ENCODE measurements around the gene TRMT5. TPM values are rescaled to one million over a fixed set of nuclear protein-coding genes. Genes with fewer than 3 reads are reported as not detected.

Gene TRMT5
- total and polyA plus RNA-seq, 10 of the 15 experiments (the other 5 are each of a cell fraction or from before 2014, with no cell fraction given), result 6.6 to 13.1 (median 9.4) TPM

GRCh38 chr14:60980811-60981632 lies at the start of gene TRMT5, which contains the start of gene SLC38A6 (continued):
- TF ChIP-seq NRF1 (conservative IDR thresholded peaks at IDR 0.05; ENCODE audit: low read depth, low read length) (no peak), STAT3 (IDR thresholded peaks at IDR 0.05; ENCODE audit: low read depth, low read length) (no peak), FOS (IDR thresholded peaks at IDR 0.05; ENCODE audit: borderline replicate concordance, extremely low read depth, insufficient read length) (no peak), NFXL1 (IDR thresholded peaks at IDR 0.05; ENCODE audit: borderline replicate concordance) (no peak), EED (IDR thresholded peaks at IDR 0.05; ENCODE audit: low read depth) (0 out of 2 replicates have a peak, but pooled peaks have one; percentile 18), HDGF (IDR thresholded peaks at IDR 0.05) (peak; percentile 52; the same call in 1 of the 2 replicates), RELA (IDR thresholded peaks at IDR 0.05; ENCODE audit: borderline replicate concordance, partially characterized antibody) (peak; percentile 54), KDM1A (IDR thresholded peaks at IDR 0.05; ENCODE audit: borderline replicate concordance) (no peak), ZBTB4 (CRISPR knock-in tag; IDR thresholded peaks at IDR 0.05) (no peak), USF2 (IDR thresholded peaks at IDR 0.05; ENCODE audit: borderline replicate concordance, low read depth, low read length) (no peak), GATAD2B (conservative IDR thresholded peaks at IDR 0.05; ENCODE audit: low read depth) (peak; percentile 75), LARP7 (IDR thresholded peaks at IDR 0.05) (peak; percentile 87), MAX (IDR thresholded peaks at IDR 0.05; ENCODE audit: low read depth, low read length) (no peak; the same call in 1 of the 2 replicates), HSF1 (IDR thresholded peaks at IDR 0.05; ENCODE audit: low read depth, low read length) (0 out of 2 replicates have a peak, but pooled peaks have one; percentile 22), MYC (IDR thresholded peaks at IDR 0.05; ENCODE audit: insufficient read depth, insufficient read length, insufficient replicate concordance, low read length, severe bottlenecking) (peak; percentile 84), NKRF (conservative IDR thresholded peaks at IDR 0.05) (peak; percentile 97), YY1 (IDR thresholded peaks at IDR 0.05; ENCODE audit: low read depth, low read length) (peak; percentile 57; the same call in 1 of the 2 replicates)

Measured in GM12878 (cell line).